Smooth muscle cell (in vitro differentiated cells): ENCODE data around the gene CLEC18C. TPM values are rescaled to one million over a fixed set of nuclear protein-coding genes. Genes with fewer than 3 reads are reported as not detected.
"Not testable (repeated sequence)": the region's sequence is repeated elsewhere in the genome, so short reads cannot be mapped to it uniquely, and the experiment has no call there.

Experiments
- DNase-seq: peaks from one replicate; lab custom pipeline; 2025; ENCODE audit not compliant: unreplicated experiment; lab: John Stamatoyannopoulos, UW
- H2AFZ ChIP-seq: fragments of 200-600 bp; sonication (generic); 2 replicates; pipeline ENCODE4 v1.6.0; 2016; ENCODE audit warnings: antibody characterized with exemption, low read depth, mild to moderate bottlenecking
- H3F3A ChIP-seq: fragments of 200-600 bp; sonication (generic); 2 replicates; pipeline ENCODE4 v1.6.0; 2017; ENCODE audit warnings: antibody characterized with exemption, low read depth
- H3K27ac ChIP-seq: fragments of 200-600 bp; sonication (generic); 2 replicates; pipeline ENCODE4 v1.5.1; 2016; ENCODE audit warnings: low read depth, mild to moderate bottlenecking
- H3K27me3 ChIP-seq: fragments of 200-600 bp; sonication (generic); 2 replicates; pipeline ENCODE4 v1.6.1; 2016; ENCODE audit warnings: low read depth, mild to moderate bottlenecking
- H3K36me3 ChIP-seq: fragments of 200-600 bp; sonication (generic); 2 replicates; pipeline ENCODE4 v1.5.1; 2016; ENCODE audit warnings: low read depth
- H3K4me1 ChIP-seq: fragments of 200-600 bp; sonication (generic); 2 replicates; pipeline ENCODE4 v1.5.1; 2016; ENCODE audit warnings: low read depth
- H3K4me2 ChIP-seq: fragments of 200-600 bp; sonication (generic); 2 replicates; pipeline ENCODE4 v1.6.0; 2016; ENCODE audit warnings: mild to moderate bottlenecking
- H3K4me3 ChIP-seq: fragments of 200-600 bp; sonication (generic); 2 replicates; pipeline ENCODE4 v1.5.1; 2016; ENCODE audit warnings: mild to moderate bottlenecking
- H3K79me2 ChIP-seq: fragments of 200-600 bp; sonication (generic); 2 replicates; pipeline ENCODE4 v1.6.0; 2016; ENCODE audit warnings: low read depth, mild to moderate bottlenecking
- H3K9ac ChIP-seq: fragments of 200-600 bp; sonication (generic); 2 replicates; pipeline ENCODE4 v1.6.0; 2016; ENCODE audit warnings: low read depth
- H3K9me3 ChIP-seq: fragments of 200-600 bp; sonication (generic); replicated peaks from 2 replicates; pipeline ENCODE4 v1.5.1; 2016; ENCODE audit warnings: low read depth
- H4K20me1 ChIP-seq: fragments of 200-600 bp; sonication (generic); 2 replicates; pipeline ENCODE4 v1.6.0; 2016; ENCODE audit warnings: low read depth
- WGBS: methylation state at CpG from one replicate; pipeline ENCODE4 v1.1.7; 2016; ENCODE audit warnings: low lambda C conversion rate; 5-methylcytosine and 5-hydroxymethylcytosine counted together
- polyA plus RNA-seq: library from polyadenylated mRNA; unstranded; fragments of >200 nt; fragmentation: Nextera tagmentation; extraction: Ambion mirVana; gene quantifications from 2 replicates; pipeline ENCODE4 v1.2.1, GENCODE V29; 2016
- total RNA-seq: library from RNA; depleted of rRNA; stranded (reverse); fragments of >200 nt; gene quantifications from 2 replicates; pipeline ENCODE4 v1.2.3, GENCODE V29; 2014

The CLEC18C gene
- total RNA-seq (0.99 TPM in 1 of 2 replicates, not detected in the other), polyA plus RNA-seq (0.95 and 1.3 TPM in 2 replicates)

DNA sequence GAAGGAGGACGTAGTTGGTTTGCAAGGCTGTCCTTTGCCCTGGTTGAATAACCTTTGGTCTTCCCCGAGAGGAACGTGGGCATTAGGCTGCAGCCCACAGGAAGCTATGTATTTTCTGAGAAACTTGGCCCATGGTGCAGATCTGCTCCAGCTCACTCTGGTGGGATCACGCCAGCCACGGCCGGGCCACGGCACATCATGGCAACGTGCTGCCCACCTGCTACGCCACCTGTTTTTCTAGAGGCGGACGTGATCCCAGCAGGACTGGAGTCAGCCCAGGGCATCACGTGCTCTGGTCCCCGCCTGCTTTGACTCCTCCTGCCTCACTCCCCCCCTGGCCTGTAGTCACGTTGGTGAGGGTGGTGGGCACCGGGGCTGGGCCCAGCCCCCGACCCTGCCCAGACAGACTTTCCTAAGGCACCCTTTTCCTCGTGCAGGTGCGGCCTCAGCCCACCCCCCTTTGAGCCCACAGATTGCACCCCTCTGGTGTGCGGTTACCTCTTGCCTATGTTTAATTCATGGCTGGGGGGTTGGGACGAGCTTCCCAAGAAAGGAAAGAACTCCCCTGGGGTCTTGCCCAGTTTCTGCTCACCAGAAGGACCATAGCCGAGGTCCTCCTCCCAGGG, at the start of gene CLEC18C:
CLEC18C (plus strand) TSS at position 576 of the 626 bp plus-strand sequence. CDS start 492 bp downstream, outside the sequence.
- H3K9ac ChIP-seq, H3F3A ChIP-seq, DNase-seq, H3K4me1 ChIP-seq, H3K27me3 ChIP-seq, H4K20me1 ChIP-seq, H3K4me3 ChIP-seq, H3K9me3 ChIP-seq, H3K79me2 ChIP-seq, H3K4me2 ChIP-seq, H3K27ac ChIP-seq, H2AFZ ChIP-seq, H3K36me3 ChIP-seq: not testable (repeated sequence)
- 91% methylated on average over 17 of the region's 21 CpGs for WGBS

GRCh38 chr16:70123822-70124221, 49.8 kb upstream of the CLEC18C start:
- not testable (repeated sequence) for H3K79me2 ChIP-seq, H4K20me1 ChIP-seq, H3K4me2 ChIP-seq, H3K4me3 ChIP-seq, H3F3A ChIP-seq, H3K27ac ChIP-seq, H3K36me3 ChIP-seq, H3K9ac ChIP-seq, H3K9me3 ChIP-seq, H3K4me1 ChIP-seq, H2AFZ ChIP-seq, H3K27me3 ChIP-seq, DNase-seq
- WGBS: 94% methylated on average over 14 of the region's 14 CpGs

- WGBS: 96% methylated on average over 11 of the region's 11 CpGs
- not testable (repeated sequence) for DNase-seq, H2AFZ ChIP-seq, H3K36me3 ChIP-seq, H4K20me1 ChIP-seq, H3K27me3 ChIP-seq, H3F3A ChIP-seq, H3K9ac ChIP-seq, H3K4me2 ChIP-seq, H3K4me1 ChIP-seq, H3K4me3 ChIP-seq, H3K79me2 ChIP-seq, H3K27ac ChIP-seq, H3K9me3 ChIP-seq
Measured at GRCh38 chr16:70126226-70126625, 47.4 kb upstream of the CLEC18C start.

GRCh38 chr16:70127706-70128105, 45.9 kb upstream of the CLEC18C start:
- H3K79me2 ChIP-seq, H3K27ac ChIP-seq, H3K4me2 ChIP-seq, H3K4me1 ChIP-seq, H3K4me3 ChIP-seq, H3K9ac ChIP-seq, H3K27me3 ChIP-seq, H4K20me1 ChIP-seq, H3K36me3 ChIP-seq, H3K9me3 ChIP-seq, H3F3A ChIP-seq, H2AFZ ChIP-seq, DNase-seq: not testable (repeated sequence)
- WGBS: 98% methylated on average over 5 of the region's 5 CpGs

GRCh38 chr16:70128844-70129243, 44.7 kb upstream of the CLEC18C start:
- not testable (repeated sequence) for H4K20me1 ChIP-seq, H2AFZ ChIP-seq, H3F3A ChIP-seq, H3K9ac ChIP-seq, H3K4me2 ChIP-seq, H3K4me1 ChIP-seq, H3K27me3 ChIP-seq, H3K4me3 ChIP-seq, DNase-seq, H3K9me3 ChIP-seq, H3K79me2 ChIP-seq, H3K27ac ChIP-seq
- peaks cover 13% of the 10 kb centered on the region for H3K36me3 ChIP-seq
- whole genome bisulfite sequencing: 96% methylated on average over 9 of the region's 10 CpGs

DNA sequence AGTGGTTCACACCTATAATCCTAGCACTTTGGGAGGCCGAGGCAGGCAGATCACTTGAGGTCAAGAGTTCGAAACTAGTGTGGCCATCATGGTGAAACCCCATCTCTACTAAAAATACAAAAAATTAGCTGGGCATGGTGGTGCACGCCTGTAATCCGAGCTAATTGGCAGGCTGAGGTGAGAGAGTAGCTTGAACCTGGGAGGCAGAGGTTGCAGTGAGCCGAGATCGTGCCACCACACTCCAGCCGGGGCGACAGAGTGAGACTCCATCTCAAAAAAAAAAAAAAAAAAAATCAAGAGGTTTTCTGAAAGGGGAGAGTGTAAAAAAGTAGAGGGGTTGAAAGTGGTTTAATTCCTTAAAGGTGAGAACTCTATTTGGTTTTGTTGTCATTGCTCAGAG, 37.8 kb upstream of the CLEC18C start:
- not testable (repeated sequence) for H2AFZ ChIP-seq, H3K27me3 ChIP-seq, DNase-seq, H3K4me1 ChIP-seq, H3K9ac ChIP-seq, H3F3A ChIP-seq, H4K20me1 ChIP-seq, H3K9me3 ChIP-seq, H3K79me2 ChIP-seq, H3K4me2 ChIP-seq, H3K4me3 ChIP-seq, H3K27ac ChIP-seq
- peaks cover 10% of the 10 kb centered on the region for H3K36me3 ChIP-seq
- WGBS: 98% methylated on average over 8 of the region's 8 CpGs

DNA sequence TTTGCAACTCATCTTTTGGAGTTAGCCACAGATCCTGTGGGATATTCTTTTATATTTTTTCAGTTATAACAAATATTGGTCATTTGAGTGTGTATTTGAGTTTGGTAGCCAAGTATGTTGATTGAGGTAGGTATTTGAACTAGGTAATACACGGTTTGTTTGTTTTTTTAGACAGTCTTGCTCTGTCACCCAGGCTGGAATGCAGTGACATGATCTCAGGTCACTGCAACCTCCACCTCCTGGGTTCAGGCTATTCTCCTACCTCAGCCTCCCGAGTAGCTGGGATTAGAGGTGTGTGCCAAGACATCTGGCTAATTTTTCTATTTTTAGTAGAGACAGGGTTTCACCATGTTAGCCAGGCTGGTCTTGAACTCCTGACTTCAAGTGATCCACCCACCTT, 37.0 kb upstream of the CLEC18C start:
- H3K4me1 ChIP-seq, H2AFZ ChIP-seq, H3K9me3 ChIP-seq, H3F3A ChIP-seq, H3K9ac ChIP-seq, DNase-seq, H3K79me2 ChIP-seq, H3K27ac ChIP-seq, H3K27me3 ChIP-seq, H3K4me3 ChIP-seq, H4K20me1 ChIP-seq, H3K4me2 ChIP-seq: not testable (repeated sequence)
- 96% methylated on average over 2 of the region's 2 CpGs for WGBS
- H3K36me3 ChIP-seq: peaks cover 10% of the 10 kb centered on the region

DNA sequence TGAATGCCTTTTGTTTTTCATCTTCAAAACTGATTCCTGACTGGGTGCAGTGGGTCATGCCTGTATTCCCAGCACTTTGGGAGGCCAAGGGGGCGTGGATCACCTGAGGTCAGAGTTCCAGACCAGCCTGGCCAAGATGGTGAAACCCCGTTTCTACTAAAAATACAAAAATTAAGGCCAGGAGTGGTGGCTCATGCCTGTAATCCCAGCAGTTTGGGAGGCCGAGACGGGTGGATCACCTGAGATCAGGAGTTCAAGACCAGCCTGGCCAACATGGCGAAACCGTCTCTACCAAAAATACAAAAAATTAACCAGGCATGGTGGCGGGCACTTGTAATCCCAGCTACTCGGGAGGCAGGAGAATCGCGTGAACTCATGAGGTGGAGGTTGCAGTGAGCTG, 30.8 kb upstream of the CLEC18C start:
- not testable (repeated sequence) for H3F3A ChIP-seq, DNase-seq, H3K27ac ChIP-seq, H4K20me1 ChIP-seq, H3K9ac ChIP-seq, H3K4me1 ChIP-seq, H3K27me3 ChIP-seq, H2AFZ ChIP-seq, H3K79me2 ChIP-seq, H3K4me2 ChIP-seq, H3K4me3 ChIP-seq, H3K9me3 ChIP-seq
- 95% methylated on average over 10 of the region's 10 CpGs for WGBS
- H3K36me3 ChIP-seq: peaks cover 11% of the 10 kb centered on the region
